Activated naive CD8-positive, alpha-beta T cell treated with anti-CD3 and anti-CD28 coated beads, Interleukin-2, amount 10 ng/mL, durations not matched to agents 7 days and 5 days (primary cell): ENCODE results near the gene PPP1R26. TPM values are rescaled to one million over a fixed set of nuclear protein-coding genes. Genes with fewer than 3 reads are reported as not detected.
"Not testable (repeated sequence)": the region's sequence is repeated elsewhere in the genome, so short reads cannot be mapped to it uniquely, and the experiment has no call there.

ENCODE experiments used
- ATAC-seq: fragments of 150-1000 bp; cut with Tn5 transposase; one replicate; pipeline ENCODE4 v1.10.0; 2021; ENCODE audit warnings: low read depth, moderate library complexity
- POLR2A ChIA-PET: fragments of 350-600 bp; sonication (Branson Sonifier 250); formaldehyde crosslinking; loops from one replicate; lab custom pipeline; 2021; ENCODE audit warnings: antibody characterized with exemption; lab: Charles Lee
- DNase-seq: peaks from one replicate; pipeline ENCODE4 v3.0.0; 2021
- H3K27ac Mint-ChIP-seq: one replicate; pipeline ENCODE4 v1.8.0; 2022; ENCODE audit warnings: mild to moderate bottlenecking, mixed read lengths
- H3K27me3 Mint-ChIP-seq: one replicate; pipeline ENCODE4 v1.8.0; 2022; ENCODE audit warnings: mild to moderate bottlenecking, moderate library complexity, mixed read lengths
- H3K36me3 Mint-ChIP-seq: one replicate; pipeline ENCODE4 v1.8.0; 2021; ENCODE audit warnings: mild to moderate bottlenecking, mixed read lengths
- H3K4me1 Mint-ChIP-seq: one replicate; pipeline ENCODE4 v1.8.0; 2021; ENCODE audit warnings: mixed read lengths
- H3K4me3 Mint-ChIP-seq: one replicate; pipeline ENCODE4 v1.8.0; 2022; ENCODE audit warnings: mild to moderate bottlenecking, moderate library complexity, mixed read lengths
- H3K9me3 Mint-ChIP-seq: one replicate; pipeline ENCODE4 v1.8.0; 2021; ENCODE audit warnings: mixed read lengths
- total RNA-seq, 2 experiments: library from RNA; stranded (reverse); gene quantifications; one replicate each; pipeline ENCODE4 v1.2.3, GENCODE V29; 2021

Gene PPP1R26
- total RNA-seq, 2 experiments from 2014 or later: 0.17 to 0.28 TPM

DNA sequence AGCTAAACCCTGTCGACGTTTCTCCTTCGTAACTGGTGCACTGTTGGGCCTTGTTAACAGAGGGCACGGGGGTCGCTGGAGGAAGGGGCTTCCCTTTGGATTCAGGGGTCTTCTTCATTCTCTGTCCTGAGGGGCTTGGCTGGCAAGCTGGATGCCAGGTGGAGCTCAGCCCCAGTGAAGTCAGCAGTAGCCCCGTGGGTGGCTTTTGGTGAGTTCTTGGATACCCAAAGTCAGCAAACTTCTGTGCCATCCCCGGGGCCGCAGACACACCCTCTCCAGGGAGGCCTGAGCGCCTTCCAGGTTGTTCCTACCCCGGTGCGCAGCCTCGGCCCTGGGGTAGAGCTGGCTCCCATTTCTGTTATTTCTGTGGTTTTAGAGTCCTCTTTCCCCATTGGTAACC, 54.1 kb downstream of the PPP1R26 start:
- no peak for ATAC-seq
- H3K4me1 Mint-ChIP-seq: peaks cover 1% of the 10 kb centered on the region
- POLR2A ChIA-PET: no interaction called here
- DNase-seq: no peak
- no peaks in the 10 kb centered on the region for H3K36me3 Mint-ChIP-seq
- H3K27ac Mint-ChIP-seq: no peak overlapping the region
- peaks cover 14% of the 10 kb centered on the region for H3K27me3 Mint-ChIP-seq
- no peak overlapping the region for H3K4me3 Mint-ChIP-seq
- H3K9me3 Mint-ChIP-seq: no peaks in the 10 kb centered on the region

DNA sequence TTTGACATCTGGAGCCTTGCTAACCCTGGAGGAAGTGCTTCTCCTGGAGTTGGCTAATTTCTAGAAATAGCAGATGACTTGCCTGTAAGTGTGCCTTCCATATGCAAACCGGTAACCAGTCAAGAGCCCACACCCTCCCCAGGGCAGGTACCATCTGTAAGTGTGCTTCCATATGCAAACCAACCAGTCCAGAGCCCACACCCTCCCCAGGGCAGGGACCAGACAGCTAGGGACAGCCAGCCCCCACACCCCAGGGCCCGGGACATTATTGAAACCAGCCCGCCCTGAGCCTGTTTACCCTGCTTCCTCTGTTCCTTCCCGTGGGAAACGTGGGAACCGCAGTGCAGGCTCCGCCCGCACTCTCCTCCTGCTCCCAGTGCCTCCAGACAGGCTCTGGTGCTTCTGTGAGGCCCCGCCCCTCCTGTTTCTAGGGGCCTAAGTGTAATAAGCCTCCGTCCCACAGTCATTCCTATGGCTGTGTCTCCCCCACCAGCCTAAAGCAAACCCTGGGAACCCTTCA, 54.7 kb downstream of the PPP1R26 start:
- DNase-seq, H3K9me3 Mint-ChIP-seq, H3K4me3 Mint-ChIP-seq, ATAC-seq, POLR2A ChIA-PET, H3K36me3 Mint-ChIP-seq, H3K27ac Mint-ChIP-seq, H3K4me1 Mint-ChIP-seq: not testable (repeated sequence)
- peaks cover 14% of the 10 kb centered on the region for H3K27me3 Mint-ChIP-seq

DNA sequence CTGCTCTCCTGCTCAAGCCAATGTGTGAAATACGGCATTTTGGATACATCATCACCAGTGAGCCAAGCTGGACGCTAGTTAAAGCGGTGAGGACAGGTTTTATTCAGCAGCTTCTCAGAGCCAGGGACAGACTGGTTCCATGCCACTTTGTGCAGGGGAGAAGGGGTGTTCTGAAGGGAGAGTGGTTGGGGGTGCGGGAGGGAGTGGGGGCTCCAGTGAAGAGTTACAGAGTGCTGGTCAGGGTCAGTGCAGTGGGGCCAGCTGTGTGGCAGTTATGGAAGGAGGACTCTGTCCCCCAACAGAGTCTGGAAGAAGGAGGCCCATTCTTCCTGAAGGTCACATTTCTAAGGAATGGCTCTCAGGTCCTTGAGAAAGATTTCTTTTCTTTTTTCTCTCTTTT, 55.2 kb downstream of the PPP1R26 start:
- H3K27ac Mint-ChIP-seq, DNase-seq, H3K4me3 Mint-ChIP-seq, H3K9me3 Mint-ChIP-seq, H3K36me3 Mint-ChIP-seq, ATAC-seq, H3K4me1 Mint-ChIP-seq: not testable (repeated sequence)
- POLR2A ChIA-PET: interaction anchor here (0.6 kb wide), 1 partner anchor 401 kb away, joined by 4 read pairs; no protein-coding TSS in a partner anchor
- H3K27me3 Mint-ChIP-seq: peaks cover 16% of the 10 kb centered on the region

DNA sequence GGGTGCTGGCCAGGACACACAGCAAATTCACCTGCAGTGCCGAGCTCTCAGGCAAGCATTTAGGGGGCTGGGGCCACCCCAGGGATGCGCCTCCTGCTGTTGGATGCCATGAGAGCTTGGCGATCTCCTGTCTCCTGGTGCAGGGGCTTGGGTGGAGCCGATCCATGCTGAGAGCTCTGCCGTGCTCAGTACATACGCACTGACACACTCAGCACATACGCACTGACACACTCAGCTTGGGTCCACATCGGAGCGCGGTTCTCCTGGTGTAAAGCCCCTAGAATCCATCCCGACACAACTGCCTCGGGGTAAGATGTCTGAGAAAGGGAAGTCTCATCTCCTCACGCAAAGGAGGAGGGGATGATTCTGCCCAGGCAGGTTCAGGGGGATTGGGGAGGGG, 56.0 kb downstream of the PPP1R26 start:
- H3K27ac Mint-ChIP-seq, DNase-seq, H3K36me3 Mint-ChIP-seq, H3K4me1 Mint-ChIP-seq, POLR2A ChIA-PET, H3K9me3 Mint-ChIP-seq, ATAC-seq, H3K4me3 Mint-ChIP-seq: not testable (repeated sequence)
- H3K27me3 Mint-ChIP-seq: peaks cover 13% of the 10 kb centered on the region

DNA sequence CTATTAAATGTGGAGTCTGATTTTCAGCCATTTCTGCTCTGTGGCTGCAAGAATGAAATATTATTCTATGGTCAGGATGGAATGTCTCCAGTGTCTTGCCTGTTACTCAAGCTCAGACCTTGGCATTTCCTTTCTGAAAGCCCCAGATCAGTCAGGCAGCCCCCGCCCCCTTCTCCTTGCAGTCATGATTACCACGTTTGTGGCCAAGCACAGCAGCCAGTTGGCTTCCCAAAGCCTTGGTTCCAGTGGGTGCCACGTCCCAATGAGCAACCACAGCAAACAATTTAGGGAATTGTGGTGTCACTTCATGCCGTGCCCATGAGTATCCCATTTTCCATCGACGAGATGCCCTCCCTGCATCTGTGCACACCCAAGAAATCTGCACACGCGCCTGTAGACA, 56.6 kb downstream of the PPP1R26 start:
- H3K4me1 Mint-ChIP-seq: no peaks in the 10 kb centered on the region
- H3K9me3 Mint-ChIP-seq: no peaks in the 10 kb centered on the region
- DNase-seq: no peak
- H3K36me3 Mint-ChIP-seq: no peaks in the 10 kb centered on the region
- POLR2A ChIA-PET: no interaction called here
- H3K27me3 Mint-ChIP-seq: peaks cover 15% of the 10 kb centered on the region
- no peak overlapping the region for H3K4me3 Mint-ChIP-seq
- ATAC-seq: no peak
- no peak overlapping the region for H3K27ac Mint-ChIP-seq

Other genes starting within 250 kb of the PPP1R26 start
- gene MRPS2, start 20.9 kb downstream of the PPP1R26 start, total RNA-seq: 10 to 100 TPM; 29.3 to 30.1 TPM
- gene LCN1, start 41.7 kb downstream of the PPP1R26 start, total RNA-seq: not detected
- not detected for gene OBP2A, start 66.3 kb downstream of the PPP1R26 start, total RNA-seq
- not detected for gene PAEP, start 82.0 kb downstream of the PPP1R26 start, total RNA-seq
- not detected for gene GLT6D1, start 159.8 kb downstream of the PPP1R26 start, total RNA-seq
- gene LCN9, start 183.5 kb downstream of the PPP1R26 start, total RNA-seq: not detected
- gene SOHLH1, start 219.7 kb downstream of the PPP1R26 start, total RNA-seq: not detected
- gene KCNT1, start 222.4 kb downstream of the PPP1R26 start, total RNA-seq: not detected